SK-N-SH treated with all-trans-retinoic acid at 6 μM for 48 hours (cell line): ENCODE measurements around the gene OST4.
A peak's percentile ranks its signal among the peaks of the same experiment; 100 is the strongest.

Experiments
- ATAC-seq: fragments of 200-7000 bp; cut with Tn5 transposase; 3 replicates; pipeline ENCODE4 v1.9.1; 2020; ENCODE audit warnings: mild to moderate bottlenecking, moderate library complexity
- ARNTL ChIP-seq: fragments of 450-650 bp; formaldehyde crosslinking; IDR thresholded peaks from 2 replicates; pipeline ENCODE4 v1.5.0; 2020; ENCODE audit warnings: low read depth, mild to moderate bottlenecking, moderate library complexity, borderline replicate concordance
- BACH2 ChIP-seq: fragments of 250-450 bp; sonication (Bioruptor Pico); IDR thresholded peaks from 2 replicates; pipeline ENCODE4 v1.9.0; 2021; ENCODE audit warnings: mild to moderate bottlenecking, borderline replicate concordance
- CREB5 ChIP-seq: fragments of 250-450 bp; sonication (Bioruptor Pico); IDR thresholded peaks from 2 replicates; pipeline ENCODE4 v1.5.1; 2020; ENCODE audit warnings: low read depth, mild to moderate bottlenecking, moderate library complexity
- CSDC2 ChIP-seq: fragments of 250-450 bp; sonication (Bioruptor Pico); IDR thresholded peaks from 2 replicates; pipeline ENCODE4 v1.5.0; 2020; ENCODE audit warnings: mild to moderate bottlenecking, moderate library complexity
- CSRNP3 ChIP-seq: fragments of 250-450 bp; sonication (Bioruptor Pico); IDR thresholded peaks from 2 replicates; pipeline ENCODE4 v1.5.1; 2021; ENCODE audit warnings: mild to moderate bottlenecking, moderate library complexity
- ESRRG ChIP-seq: fragments of 250-450 bp; sonication (Bioruptor Pico); IDR thresholded peaks from 2 replicates; pipeline ENCODE4 v1.6.1; 2021; ENCODE audit warnings: mild to moderate bottlenecking
- GLIS3 ChIP-seq: fragments of 250-450 bp; sonication (Bioruptor Pico); IDR thresholded peaks from 2 replicates; pipeline ENCODE4 v1.5.0; 2020; ENCODE audit warnings: mild to moderate bottlenecking, moderate library complexity
- ISL1 ChIP-seq: fragments of 250-450 bp; sonication (Bioruptor Pico); IDR thresholded peaks from 2 replicates; pipeline ENCODE4 v2.1.2; 2022; ENCODE audit warnings: mild to moderate bottlenecking, moderate library complexity
- OSR1 ChIP-seq: fragments of 250-450 bp; sonication (Bioruptor Pico); IDR thresholded peaks from 2 replicates; pipeline ENCODE4 v1.8.0; 2022; ENCODE audit warnings: moderate library complexity, mild to moderate bottlenecking, inconsistent platforms
- PATZ1 ChIP-seq: fragments of 250-450 bp; sonication (Bioruptor Pico); IDR thresholded peaks from 2 replicates; pipeline ENCODE4 v1.8.0; 2020; ENCODE audit warnings: mild to moderate bottlenecking, moderate library complexity, borderline replicate concordance
- PPARA ChIP-seq: fragments of 250-450 bp; sonication (Bioruptor Pico); IDR thresholded peaks from 2 replicates; pipeline ENCODE4 v1.5.0; 2020; ENCODE audit warnings: mild to moderate bottlenecking, borderline replicate concordance
- RARB ChIP-seq: fragments of 250-450 bp; sonication (Bioruptor Pico); IDR thresholded peaks from 2 replicates; pipeline ENCODE4 v1.8.0; 2021; ENCODE audit warnings: mild to moderate bottlenecking, moderate library complexity
- SNAI2 ChIP-seq: fragments of 250-450 bp; sonication (Bioruptor Pico); IDR thresholded peaks from 2 replicates; pipeline ENCODE4 v1.5.0; 2020; ENCODE audit warnings: mild to moderate bottlenecking, moderate library complexity
- TCF4 ChIP-seq: fragments of 250-450 bp; sonication (Bioruptor Pico); IDR thresholded peaks from 2 replicates; pipeline ENCODE4 v1.8.0; 2021; ENCODE audit warnings: mild to moderate bottlenecking, moderate library complexity, borderline replicate concordance
- TOX ChIP-seq: fragments of 250-450 bp; sonication (Bioruptor Pico); IDR thresholded peaks from 2 replicates; pipeline ENCODE4 v1.8.0; 2021; ENCODE audit warnings: mild to moderate bottlenecking, moderate library complexity, borderline replicate concordance
- TSHZ2 ChIP-seq: fragments of 250-450 bp; sonication (Bioruptor Pico); IDR thresholded peaks from 2 replicates; pipeline ENCODE4 v1.5.0; 2020; ENCODE audit warnings: mild to moderate bottlenecking, moderate library complexity
- ZC3H10 ChIP-seq: fragments of 250-450 bp; sonication (Bioruptor Pico); IDR thresholded peaks from 2 replicates; pipeline ENCODE4 v1.5.1; 2021; ENCODE audit warnings: mild to moderate bottlenecking, moderate library complexity
- ZFP3 ChIP-seq: fragments of 250-450 bp; sonication (Bioruptor Pico); IDR thresholded peaks from 2 replicates; pipeline ENCODE4 v1.5.0; 2020; ENCODE audit warnings: mild to moderate bottlenecking, moderate library complexity
- ZFP30 ChIP-seq: fragments of 450-650 bp; formaldehyde crosslinking; IDR thresholded peaks from 2 replicates; pipeline ENCODE4 v1.5.0; 2022; ENCODE audit warnings: mild to moderate bottlenecking, moderate library complexity
- ZNF565 ChIP-seq: fragments of 450-650 bp; formaldehyde crosslinking; conservative IDR thresholded peaks from 2 replicates; pipeline ENCODE4 v1.5.0; 2020; ENCODE audit warnings: low read depth, mild to moderate bottlenecking, moderate library complexity
- ZNF70 ChIP-seq: fragments of 450-650 bp; formaldehyde crosslinking; IDR thresholded peaks from 2 replicates; pipeline ENCODE4 v1.5.0; 2020; ENCODE audit warnings: mild to moderate bottlenecking, moderate library complexity
- ZNF8 ChIP-seq: fragments of 450-650 bp; formaldehyde crosslinking; IDR thresholded peaks from 2 replicates; pipeline ENCODE4 v1.5.0; 2020; ENCODE audit warnings: mild to moderate bottlenecking, moderate library complexity
- TF ChIP-seq, protein P1 (sequence below): fragments of 250-450 bp; sonication (Bioruptor Pico); IDR thresholded peaks from 2 replicates; pipeline ENCODE4 v1.8.0; 2021; ENCODE audit warnings: low read depth, mild to moderate bottlenecking, moderate library complexity, borderline replicate concordance

OST4 gene

DNA sequence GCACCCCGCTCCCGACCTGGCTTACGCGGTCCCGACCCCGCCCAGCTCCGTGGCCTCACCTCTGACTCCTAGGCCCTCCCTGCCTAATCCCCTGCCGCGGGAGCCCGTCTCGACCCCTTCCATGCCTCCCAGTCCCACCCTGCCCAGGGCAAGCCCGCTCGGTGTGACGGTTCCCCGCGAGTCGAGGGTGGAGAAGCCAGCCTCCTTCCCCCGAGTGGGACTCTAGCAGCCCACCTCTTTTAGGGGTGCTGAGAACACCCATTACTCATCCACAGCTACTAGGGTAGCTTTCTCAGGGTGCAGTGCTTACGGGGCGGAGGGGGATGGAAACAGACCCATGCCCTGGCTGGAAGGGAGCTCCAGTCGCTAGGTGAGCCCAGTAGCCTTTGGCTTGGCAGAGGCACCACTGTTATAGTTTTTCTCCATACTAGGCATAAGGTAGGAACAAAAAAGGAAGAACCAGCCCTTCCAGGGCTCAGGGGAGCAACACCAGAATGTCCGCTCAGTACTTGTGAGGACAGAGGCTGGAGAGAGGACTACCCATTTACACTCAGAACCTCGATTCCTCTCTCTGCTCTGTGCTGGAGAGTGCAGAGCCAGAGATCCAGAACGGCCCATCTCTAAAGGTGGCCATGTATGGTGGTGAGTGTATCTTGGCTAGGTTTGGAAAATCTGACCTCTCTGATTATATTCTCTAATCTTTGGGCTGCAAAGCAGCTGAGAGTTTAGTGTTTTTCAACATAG is 19.4 kb downstream of the OST4 start:
- TF ChIP-seq ESRRG, result no peak
- TF ChIP-seq, all 23 proteins: peak for 0
- peak; percentile 0 for ATAC-seq

- TF ChIP-seq BACH2 (CRISPR knock-in tag) (no peak), PATZ1 (CRISPR knock-in tag) (peak; percentile 91; the same call in 1 of the 2 replicates), RARB (no peak), CSDC2 (0 out of 2 replicates have a peak, but pooled peaks have one; percentile 27), OSR1 (CRISPR knock-in tag) (no peak), ESRRG (peak; percentile 95), TOX (CRISPR knock-in tag) (no peak), ZNF70 (peak; percentile 48; the same call in 1 of the 2 replicates), ZFP3 (CRISPR knock-in tag) (no peak; the same call in 1 of the 2 replicates), ZNF565 (CRISPR knock-in tag) (peak; percentile 16), TSHZ2 (0 out of 2 replicates have a peak, but pooled peaks have one; percentile 77), GLIS3 (CRISPR knock-in tag) (no peak; the same call in 1 of the 2 replicates), CREB5 (CRISPR knock-in tag) (peak; percentile 91), TCF4 (CRISPR knock-in tag) (no peak), ZC3H10 (CRISPR knock-in tag) (no peak), CSRNP3 (CRISPR knock-in tag) (peak; percentile 95; the same call in 1 of the 2 replicates), SNAI2 (CRISPR knock-in tag) (no peak), ARNTL (CRISPR knock-in tag) (no peak), ISL1 (no peak), ZFP30 (CRISPR knock-in tag) (peak; percentile 4), ZNF8 (CRISPR knock-in tag) (peak; percentile 61; the same call in 1 of the 2 replicates), PPARA (CRISPR knock-in tag) (no peak)
- TF ChIP-seq, protein P1, sequence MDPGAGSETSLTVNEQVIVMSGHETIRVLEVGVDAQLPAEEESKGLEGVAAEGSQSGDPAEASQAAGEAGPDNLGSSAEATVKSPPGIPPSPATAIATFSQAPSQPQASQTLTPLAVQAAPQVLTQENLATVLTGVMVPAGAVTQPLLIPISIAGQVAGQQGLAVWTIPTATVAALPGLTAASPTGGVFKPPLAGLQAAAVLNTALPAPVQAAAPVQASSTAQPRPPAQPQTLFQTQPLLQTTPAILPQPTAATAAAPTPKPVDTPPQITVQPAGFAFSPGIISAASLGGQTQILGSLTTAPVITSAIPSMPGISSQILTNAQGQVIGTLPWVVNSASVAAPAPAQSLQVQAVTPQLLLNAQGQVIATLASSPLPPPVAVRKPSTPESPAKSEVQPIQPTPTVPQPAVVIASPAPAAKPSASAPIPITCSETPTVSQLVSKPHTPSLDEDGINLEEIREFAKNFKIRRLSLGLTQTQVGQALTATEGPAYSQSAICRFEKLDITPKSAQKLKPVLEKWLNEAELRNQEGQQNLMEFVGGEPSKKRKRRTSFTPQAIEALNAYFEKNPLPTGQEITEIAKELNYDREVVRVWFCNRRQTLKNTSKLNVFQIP, result no peak; the same call in 1 of the 2 replicates
- TF ChIP-seq, all 23 proteins: peak for 10
- ATAC-seq, result peak; percentile 66
Measured at GRCh38 chr2:27050996-27051901, 20.2 kb downstream of the OST4 start, which contains the start of gene AGBL5. AGBL5 (plus strand) TSS chr2:27051668; CDS start chr2:27052959, 1,291 bp downstream.
